H9 (cell line): Measurements from ENCODE around the gene VEGFA. TPM values are rescaled to one million over a fixed set of nuclear protein-coding genes. Genes with fewer than 3 reads are reported as not detected.

Experiments used
- DNase-seq: peaks from one replicate; pipeline ENCODE4 v3.0.0-alpha.2; 2017
- H2AFZ ChIP-seq: one replicate; pipeline ENCODE4 v1.6.1; 2013; ENCODE audit warnings: mild to moderate bottlenecking, low read length, control low read depth, moderate library complexity
- H2AK5ac ChIP-seq: 2 replicates; pipeline ENCODE4 v1.6.1; 2013; ENCODE audit warnings: low read length, control low read depth, mixed read lengths; ENCODE audit not compliant: insufficient read length
- H2BK120ac ChIP-seq: one replicate; pipeline ENCODE4 v1.6.1; 2013; ENCODE audit warnings: low read depth, mild to moderate bottlenecking, low read length, control low read depth, inconsistent platforms; ENCODE audit not compliant: poor library complexity, severe bottlenecking
- H2BK12ac ChIP-seq: 2 replicates; pipeline ENCODE4 v1.6.1; 2013; ENCODE audit warnings: low read length, control low read depth, mixed read lengths, low read depth; ENCODE audit not compliant: insufficient read length
- H2BK15ac ChIP-seq: 2 replicates; pipeline ENCODE4 v1.6.1; 2013; ENCODE audit warnings: low read depth, low read length, control low read depth
- H2BK20ac ChIP-seq: one replicate; pipeline ENCODE4 v1.6.1; 2013; ENCODE audit warnings: low read depth, mild to moderate bottlenecking, low read length, control low read depth, inconsistent platforms; ENCODE audit not compliant: poor library complexity, severe bottlenecking
- H2BK5ac ChIP-seq: 2 replicates; pipeline ENCODE4 v1.6.1; 2013; ENCODE audit warnings: low read length, control low read depth, mixed read lengths; ENCODE audit not compliant: insufficient read length
- H3K14ac ChIP-seq: 2 replicates; pipeline ENCODE4 v1.6.1; 2013; ENCODE audit warnings: low read length, control low read depth; ENCODE audit not compliant: insufficient read depth
- H3K18ac ChIP-seq: 2 replicates; pipeline ENCODE4 v1.6.1; 2013; ENCODE audit warnings: low read depth, mild to moderate bottlenecking, mixed read lengths, low read length, control low read depth; ENCODE audit not compliant: insufficient read length
- H3K23ac ChIP-seq: 2 replicates; pipeline ENCODE4 v1.6.1; 2013; ENCODE audit warnings: low read length, control low read depth, mixed read lengths, low read depth; ENCODE audit not compliant: insufficient read length
- H3K23me2 ChIP-seq: 2 replicates; pipeline ENCODE4 v1.6.1; 2013; ENCODE audit warnings: low read depth, mild to moderate bottlenecking, mixed read lengths, low read length, control low read depth; ENCODE audit not compliant: insufficient read length, poor library complexity, severe bottlenecking
- H3K27ac ChIP-seq: 2 replicates; pipeline ENCODE4 v1.5.1; 2013; ENCODE audit warnings: low read length, control low read depth, mixed read lengths, low read depth; ENCODE audit not compliant: insufficient read length
- H3K27me3 ChIP-seq: 2 replicates; pipeline ENCODE4 v1.6.1; 2013; ENCODE audit warnings: low read length, control low read depth, inconsistent platforms; ENCODE audit not compliant: insufficient read depth
- H3K4ac ChIP-seq: 2 replicates; pipeline ENCODE4 v1.6.1; 2013; ENCODE audit warnings: low read depth, mild to moderate bottlenecking, control low read depth, inconsistent platforms, low read length, moderate library complexity
- H3K4me1 ChIP-seq: 2 replicates; pipeline ENCODE4 v1.6.1; 2013; ENCODE audit warnings: low read length, control low read depth, inconsistent platforms; ENCODE audit not compliant: insufficient read depth
- H3K4me2 ChIP-seq: 2 replicates; pipeline ENCODE4 v1.6.1; 2013; ENCODE audit warnings: low read length, control low read depth, mixed read lengths; ENCODE audit not compliant: insufficient read length, insufficient read depth
- H3K56ac ChIP-seq: 2 replicates; pipeline ENCODE4 v1.6.1; 2013; ENCODE audit warnings: low read depth, mild to moderate bottlenecking, mixed read lengths, low read length, control low read depth; ENCODE audit not compliant: insufficient read length
- H3K79me1 ChIP-seq: 2 replicates; pipeline ENCODE4 v1.6.1; 2013; ENCODE audit warnings: low read depth, mild to moderate bottlenecking, moderate library complexity, low read length, control low read depth, inconsistent platforms; ENCODE audit not compliant: insufficient read depth, poor library complexity, severe bottlenecking
- H3K79me2 ChIP-seq: 2 replicates; pipeline ENCODE4 v1.6.1; 2013; ENCODE audit warnings: low read length, control low read depth, inconsistent platforms; ENCODE audit not compliant: insufficient read depth
- H3K9ac ChIP-seq: 2 replicates; pipeline ENCODE4 v1.6.1; 2013; ENCODE audit warnings: low read length, control low read depth, mixed read lengths; ENCODE audit not compliant: insufficient read length; ENCODE audit errors: extremely low read depth
- H3K9me3 ChIP-seq: one replicate; pipeline ENCODE4 v1.6.1; 2013; ENCODE audit warnings: low read depth, low read length, inconsistent platforms; ENCODE audit not compliant: control insufficient read depth
- H3T11ph ChIP-seq: one replicate; pipeline ENCODE4 v1.6.1; 2013; ENCODE audit warnings: mild to moderate bottlenecking, low read length, control low read depth, inconsistent platforms
- H4K20me1 ChIP-seq: one replicate; pipeline ENCODE4 v1.6.1; 2013; ENCODE audit not compliant: control insufficient read depth, insufficient read length, insufficient read depth
- H4K5ac ChIP-seq: 2 replicates; pipeline ENCODE4 v1.6.1; 2013; ENCODE audit warnings: low read depth, mild to moderate bottlenecking, mixed read lengths, low read length, control low read depth; ENCODE audit not compliant: insufficient read length
- H4K8ac ChIP-seq: replicated peaks from 2 replicates; pipeline ENCODE4 v1.6.1; 2013; ENCODE audit warnings: low read length, control low read depth, mixed read lengths, low read depth; ENCODE audit not compliant: insufficient read length
- H4K91ac ChIP-seq: 2 replicates; pipeline ENCODE4 v1.6.1; 2013; ENCODE audit warnings: low read depth, mild to moderate bottlenecking, moderate library complexity, mixed read lengths, low read length, control low read depth; ENCODE audit not compliant: insufficient read length
- H3K27ac Mint-ChIP-seq, 3 experiments: 2 replicates in 2 of 3; 3 replicates in 1 of 3; pipeline ENCODE4 v1.8.0; 2020 to 2021; ENCODE audit warnings: mixed read lengths in 3 of 3, mild to moderate bottlenecking in 1 of 3, moderate library complexity in 1 of 3
- H3K27me3 Mint-ChIP-seq: 2 replicates; pipeline ENCODE4 v1.8.0; 2021; ENCODE audit warnings: low read depth, mild to moderate bottlenecking, moderate library complexity, mixed read lengths
- H3K36me3 Mint-ChIP-seq, 3 experiments: 2 replicates in 2 of 3; 3 replicates in 1 of 3; pipeline ENCODE4 v1.8.0; 2020 to 2021; ENCODE audit warnings: low read depth in 3 of 3, mixed read lengths in 3 of 3; ENCODE audit not compliant: insufficient read depth in 1 of 3
- H3K4me1 Mint-ChIP-seq, 2 experiments: 2 replicates each; pipeline ENCODE4 v1.8.0; 2020; ENCODE audit warnings: mixed read lengths in 2 of 2
- H3K4me3 Mint-ChIP-seq, 2 experiments: 2 replicates in 1 of 2; 3 replicates in 1 of 2; pipeline ENCODE4 v1.8.0; 2020 to 2021; ENCODE audit warnings: mild to moderate bottlenecking in 2 of 2, mixed read lengths in 2 of 2, moderate library complexity in 1 of 2
- H3K9me3 Mint-ChIP-seq, 2 experiments: 2 replicates in 1 of 2; 3 replicates in 1 of 2; pipeline ENCODE4 v1.8.0; 2020; ENCODE audit warnings: mild to moderate bottlenecking in 2 of 2, mixed read lengths in 2 of 2, moderate library complexity in 1 of 2
- WGBS: extraction: QIAGEN DNeasy Blood & Tissue Kit; methylation state at CpG from one replicate; pipeline ENCODE4 v1.1.7; 2013; ENCODE audit warnings: missing lambda C conversion rate, low lambda C conversion rate, mixed read lengths; ENCODE audit not compliant: insufficient read length; ENCODE audit errors: extremely low coverage; 5-methylcytosine and 5-hydroxymethylcytosine counted together
- total RNA-seq: library from RNA; stranded (reverse); gene quantifications from 2 replicates; pipeline ENCODE4 v1.2.1, GENCODE V29; 2021
- TF ChIP-seq, protein P1 (sequence below): fragments of 200-600 bp; sonication (generic); conservative IDR thresholded peaks from 3 replicates; pipeline ENCODE4 v1.8.0; 2021; ENCODE audit warnings: antibody characterized with exemption, mild to moderate bottlenecking

The VEGFA gene
- total RNA-seq, 1 experiment from 2014 or later = 47.9 TPM

DNA sequence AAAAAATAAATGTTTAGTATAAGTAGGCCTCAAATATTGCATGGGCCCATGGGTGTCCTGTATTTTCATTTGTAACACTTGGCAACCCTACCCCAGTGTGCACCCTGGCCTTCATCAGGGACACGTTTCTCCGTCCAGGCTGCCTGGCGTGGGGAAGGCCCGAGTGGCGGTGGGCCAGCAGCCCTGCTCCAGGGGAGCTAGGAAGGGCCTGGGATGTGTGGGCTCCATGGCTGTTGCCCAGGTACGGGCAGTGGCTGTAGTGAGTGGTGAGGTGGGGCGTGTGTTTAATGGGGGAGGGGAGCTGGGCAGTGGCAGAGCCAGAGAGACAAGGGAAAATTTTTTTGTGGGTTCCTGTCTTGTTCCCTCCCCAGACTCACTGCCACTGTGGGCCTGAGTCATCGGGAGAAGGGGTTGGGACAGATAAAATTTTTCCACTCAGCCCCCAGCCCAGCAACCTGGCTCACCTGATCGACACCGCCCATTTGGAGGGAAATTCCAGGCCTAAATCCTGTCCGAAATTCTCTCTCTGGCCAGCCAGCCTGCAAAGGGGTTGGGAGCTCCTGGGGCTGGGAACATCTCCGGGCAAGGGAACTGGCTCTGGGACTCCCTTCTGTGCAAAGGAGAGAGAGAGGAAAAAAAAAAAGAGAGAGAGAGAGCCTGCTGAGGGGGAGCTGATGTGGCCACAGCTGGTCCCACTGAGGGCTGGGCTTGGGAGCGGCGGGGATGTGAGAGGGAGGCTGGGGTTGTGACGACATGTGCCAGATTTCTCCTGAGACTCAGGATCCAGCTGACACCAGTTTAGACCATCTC lies 32.5 kb upstream of the VEGFA start:
- Histone ChIP-seq H3K9ac (no peak overlapping the region), H2BK15ac (no peak overlapping the region), H3K79me2 (no peaks in the 10 kb centered on the region), H3K4ac (no peak overlapping the region), H2BK120ac (no peak overlapping the region), H2AFZ (no peak overlapping the region), H3K18ac (no peak overlapping the region), H4K91ac (no peak overlapping the region), H3K56ac (no peak overlapping the region), H2AK5ac (no peak overlapping the region), H3K23me2 (no peaks in the 10 kb centered on the region), H3K9me3 (no peaks in the 10 kb centered on the region), H3K27ac (no peak overlapping the region), H3K14ac (no peak overlapping the region; the same call in 1 of the 2 replicates), H4K8ac (no peak overlapping the region), H3K4me1 (no peaks in the 10 kb centered on the region), H2BK12ac (no peak overlapping the region), H3K4me2 (no peak overlapping the region), H3T11ph (no peak overlapping the region), H4K20me1 (no peaks in the 10 kb centered on the region), H2BK20ac (no peak overlapping the region), H3K79me1 (no peaks in the 10 kb centered on the region), H3K23ac (no peak overlapping the region), H2BK5ac (no peak overlapping the region), H4K5ac (no peak overlapping the region), H3K27me3 (no peaks in the 10 kb centered on the region)
- H3K36me3 Mint-ChIP-seq = no peaks in the 10 kb centered on the region; a peak in 1 of 7 replicates
- peak; percentile 30 for DNase-seq
- H3K4me1 Mint-ChIP-seq = peaks cover 13 to 44% of the 10 kb centered on the region in 2 experiments
- no peak overlapping the region for H3K4me3 Mint-ChIP-seq
- TF ChIP-seq, protein P1, sequence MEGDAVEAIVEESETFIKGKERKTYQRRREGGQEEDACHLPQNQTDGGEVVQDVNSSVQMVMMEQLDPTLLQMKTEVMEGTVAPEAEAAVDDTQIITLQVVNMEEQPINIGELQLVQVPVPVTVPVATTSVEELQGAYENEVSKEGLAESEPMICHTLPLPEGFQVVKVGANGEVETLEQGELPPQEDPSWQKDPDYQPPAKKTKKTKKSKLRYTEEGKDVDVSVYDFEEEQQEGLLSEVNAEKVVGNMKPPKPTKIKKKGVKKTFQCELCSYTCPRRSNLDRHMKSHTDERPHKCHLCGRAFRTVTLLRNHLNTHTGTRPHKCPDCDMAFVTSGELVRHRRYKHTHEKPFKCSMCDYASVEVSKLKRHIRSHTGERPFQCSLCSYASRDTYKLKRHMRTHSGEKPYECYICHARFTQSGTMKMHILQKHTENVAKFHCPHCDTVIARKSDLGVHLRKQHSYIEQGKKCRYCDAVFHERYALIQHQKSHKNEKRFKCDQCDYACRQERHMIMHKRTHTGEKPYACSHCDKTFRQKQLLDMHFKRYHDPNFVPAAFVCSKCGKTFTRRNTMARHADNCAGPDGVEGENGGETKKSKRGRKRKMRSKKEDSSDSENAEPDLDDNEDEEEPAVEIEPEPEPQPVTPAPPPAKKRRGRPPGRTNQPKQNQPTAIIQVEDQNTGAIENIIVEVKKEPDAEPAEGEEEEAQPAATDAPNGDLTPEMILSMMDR = no peak
- WGBS = no CpG with 5 or more reads among the region's 15 CpGs
- H3K27ac Mint-ChIP-seq = peak overlapping the region in 1 of 3 experiments; percentile 85; a peak in 1 of 7 replicates
- no peaks in the 10 kb centered on the region for H3K27me3 Mint-ChIP-seq
- H3K9me3 Mint-ChIP-seq = no peaks in the 10 kb centered on the region
